Erythroblast (primary cell): Measurements from ENCODE around the gene TMEM179.

Experiments
- DNase-seq, 2 experiments: peaks; one replicate each; lab custom pipeline; 2025; lab: John Stamatoyannopoulos, UW
- GATA1 ChIP-seq: IDR thresholded peaks from 2 replicates; pipeline ENCODE4 v1.6.1; 2011; ENCODE audit warnings: low read depth, mild to moderate bottlenecking, control low read depth, low read length, moderate library complexity
- POLR2A ChIP-seq: IDR thresholded peaks from 2 replicates; pipeline ENCODE4 v1.6.1; 2011; ENCODE audit warnings: mild to moderate bottlenecking, low read length

Gene TMEM179

GRCh38 chr14:104599446-104599845 lies 5.1 kb downstream of the TMEM179 start:
- no peak for DNase-seq
- no peak for TF ChIP-seq GATA1
- no peak for TF ChIP-seq POLR2A

GRCh38 chr14:104598910-104599273 lies 5.7 kb downstream of the TMEM179 start:
- DNase-seq: no peak
- TF ChIP-seq GATA1: no peak
- TF ChIP-seq POLR2A: no peak

DNA sequence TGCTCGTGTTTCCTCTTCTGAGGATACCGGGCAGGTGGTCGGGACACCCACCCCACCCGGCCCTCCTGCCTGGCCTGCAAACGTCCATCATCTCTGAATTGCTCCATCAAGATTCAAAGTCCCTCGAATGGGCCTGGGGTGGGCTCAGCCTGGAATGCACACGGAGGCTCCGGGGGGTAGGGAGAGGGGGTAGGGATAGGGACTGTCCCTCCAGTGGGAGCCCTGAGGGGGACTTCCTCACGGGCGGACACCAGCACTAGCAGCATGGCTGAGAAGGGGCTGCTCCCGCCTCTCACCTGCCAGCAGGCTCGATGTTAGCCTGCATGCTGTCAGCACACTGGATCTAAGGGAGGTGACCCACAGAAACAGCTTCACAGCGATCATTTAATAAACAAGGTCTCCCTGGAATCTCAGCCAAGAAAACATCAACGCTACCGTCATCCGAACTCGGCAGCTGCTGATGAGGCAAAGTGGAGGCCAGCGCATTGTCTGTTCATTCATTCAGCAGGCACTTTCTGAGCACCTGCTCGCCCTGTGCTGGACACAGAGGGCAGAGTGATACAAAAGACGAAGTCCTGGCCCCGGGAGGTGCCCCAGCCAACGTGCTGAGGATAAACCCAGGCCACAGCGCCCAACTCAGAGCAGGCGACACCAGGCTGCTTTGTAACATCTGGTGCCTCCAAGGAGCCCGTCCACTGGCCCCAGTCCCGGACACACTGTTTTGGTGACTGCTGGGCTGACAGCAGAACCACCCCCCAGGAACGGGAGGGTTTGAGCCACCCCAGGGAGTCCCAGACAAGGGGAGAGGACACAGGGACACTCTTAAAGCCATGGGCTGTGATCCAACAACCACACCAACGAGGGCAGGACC lies 6.3 kb downstream of the TMEM179 start:
- no peak for DNase-seq
- TF ChIP-seq GATA1 (no peak), POLR2A (no peak)

DNA sequence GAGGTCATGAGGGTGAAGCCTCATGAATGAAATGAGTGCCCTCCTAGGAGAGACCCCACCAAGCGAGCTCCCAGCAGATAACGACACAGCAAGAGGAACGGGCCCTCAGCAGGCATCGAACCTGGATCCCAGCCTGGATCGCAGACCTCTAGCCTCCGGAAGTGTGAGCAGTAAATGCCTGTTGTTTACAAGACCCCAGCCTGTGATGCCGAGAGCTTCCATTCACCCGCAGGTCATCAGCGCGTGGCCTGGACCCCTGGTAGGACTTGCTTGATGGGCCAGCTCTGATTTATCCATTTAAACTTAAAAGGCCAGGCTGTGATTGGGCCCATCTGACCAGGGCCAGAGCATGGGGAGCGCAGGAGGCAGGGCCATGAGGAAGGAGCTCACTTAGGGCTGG lies 7.0 kb downstream of the TMEM179 start:
- no peak for TF ChIP-seq POLR2A
- TF ChIP-seq GATA1: no peak
- DNase-seq: no peak

GRCh38 chr14:104596927-104597351 lies 7.6 kb downstream of the TMEM179 start:
- TF ChIP-seq POLR2A (no peak), GATA1 (no peak)
- no peak for DNase-seq

DNA sequence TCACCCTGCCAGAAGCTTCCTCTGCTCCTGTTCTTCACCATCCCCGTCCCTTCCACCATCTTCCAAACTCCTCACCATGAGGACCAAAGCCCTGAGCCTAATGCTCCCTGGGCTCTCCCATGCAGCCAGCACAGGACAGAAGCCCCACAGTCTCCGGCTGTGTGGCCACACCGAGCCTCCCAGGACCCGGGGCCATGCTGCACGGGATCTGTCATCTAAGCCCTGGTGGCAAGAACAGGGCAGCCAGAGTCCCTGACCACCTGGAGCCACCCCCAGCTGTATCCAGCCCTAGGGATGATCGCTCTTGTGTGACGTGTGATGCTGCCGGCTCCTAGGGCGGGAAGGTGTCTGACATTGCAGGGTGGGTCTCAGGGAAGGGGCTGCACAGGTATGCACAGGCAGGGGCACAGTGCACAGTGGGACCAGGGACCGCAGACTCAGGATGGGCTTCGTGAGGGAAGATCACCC lies 8.1 kb downstream of the TMEM179 start:
- TF ChIP-seq GATA1 (no peak), POLR2A (no peak)

GRCh38 chr14:104595911-104596450 lies 8.6 kb downstream of the TMEM179 start:
- no peak for TF ChIP-seq POLR2A
- TF ChIP-seq GATA1: no peak
- DNase-seq: no peak

More for the DNA sequence above, 8.1 kb downstream of the TMEM179 start:
- no peak for DNase-seq

DNA sequence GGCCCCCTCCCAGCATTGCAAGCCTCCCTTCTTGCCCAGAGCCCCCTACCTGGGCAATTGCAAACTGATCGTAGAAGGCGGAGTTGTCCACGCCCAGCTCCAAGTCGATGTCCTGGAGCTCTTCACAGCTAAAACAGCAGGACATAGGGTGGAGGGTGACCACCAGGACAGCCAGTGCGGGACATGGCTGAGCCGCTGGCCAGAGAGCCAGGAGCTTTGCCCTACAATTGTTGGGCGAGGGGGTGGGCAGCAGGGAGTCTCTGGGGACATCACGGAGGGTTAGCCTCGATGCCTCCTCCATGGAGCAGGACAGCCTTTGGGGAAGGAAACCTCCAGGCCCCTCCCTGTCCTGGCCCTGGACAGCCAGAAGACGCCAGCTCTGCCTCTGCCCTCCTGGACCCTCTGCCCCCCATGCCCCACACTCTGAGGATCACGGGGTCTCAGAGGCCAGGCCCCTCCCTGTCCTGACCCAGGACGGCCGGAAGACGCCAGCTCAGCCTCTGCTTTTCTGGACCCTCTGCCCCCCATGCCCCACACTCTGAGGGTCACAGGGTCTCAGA lies 9.4 kb downstream of the TMEM179 start:
- no peak for DNase-seq
- no peak for TF ChIP-seq GATA1

DNA sequence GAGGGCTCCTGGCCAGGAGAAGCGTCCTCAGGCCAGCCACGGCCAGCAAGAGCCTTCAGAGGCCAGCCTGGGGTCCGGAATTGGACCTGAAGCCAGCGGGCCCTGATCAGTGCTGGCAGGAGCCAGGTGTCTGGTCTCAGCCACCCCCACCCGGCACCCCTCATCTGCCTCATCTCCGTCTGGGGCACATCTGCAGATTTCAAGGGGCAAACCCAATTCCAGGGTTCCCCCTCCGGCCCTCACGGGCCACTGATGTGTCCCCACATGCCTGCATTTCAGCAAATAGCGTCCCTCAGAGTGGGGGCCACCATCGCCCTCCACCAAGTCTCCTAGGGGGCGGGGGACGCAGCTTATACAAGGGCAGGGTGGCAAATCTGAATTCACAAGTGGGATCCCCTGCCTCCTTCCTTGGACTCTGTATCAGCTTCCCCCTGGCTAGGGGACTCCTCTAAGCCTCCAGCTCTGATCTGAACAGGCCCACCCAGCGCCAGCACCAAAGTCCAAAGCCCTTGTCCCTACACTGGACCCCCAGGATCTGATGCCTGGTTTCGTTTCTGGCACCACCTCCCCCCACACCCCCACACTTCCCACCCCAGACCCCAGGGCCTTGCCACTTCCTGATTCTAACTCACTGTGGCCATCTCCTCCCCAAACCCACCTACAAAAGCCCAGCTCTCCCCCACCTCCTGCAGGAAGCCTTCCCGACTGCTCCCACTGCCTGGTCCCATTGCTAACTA lies 10.1 kb downstream of the TMEM179 start:
- TF ChIP-seq GATA1 (no peak), POLR2A (no peak)
- DNase-seq: no peak

GRCh38 chr14:104593710-104594136 lies 10.8 kb downstream of the TMEM179 start:
- no peak for TF ChIP-seq GATA1
- DNase-seq: no peak

DNA sequence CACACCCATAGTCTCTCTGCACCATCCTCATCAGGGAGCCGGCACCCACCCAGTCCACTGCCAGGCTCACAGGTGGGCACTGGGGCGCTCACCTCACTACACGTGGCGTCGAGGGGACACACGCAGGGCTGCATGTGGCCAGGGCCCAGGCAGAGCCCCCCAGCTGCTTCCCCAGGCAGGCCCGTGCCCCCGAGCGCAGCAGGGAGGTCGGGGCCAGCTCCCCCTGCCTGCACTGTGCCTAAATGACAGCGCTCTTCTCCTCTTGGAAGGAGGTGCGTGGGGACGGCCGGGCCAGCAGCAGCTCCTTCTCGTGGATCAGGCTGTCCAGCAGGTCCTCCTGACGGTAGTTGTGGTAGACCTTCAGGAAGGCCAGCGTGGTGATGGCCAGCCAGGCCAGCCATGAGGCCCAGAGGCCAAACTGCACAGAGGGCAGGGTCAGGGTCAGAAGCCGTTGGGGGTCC lies 11.3 kb downstream of the TMEM179 start:
- no peak for DNase-seq
- no peak for TF ChIP-seq GATA1
- no peak for TF ChIP-seq POLR2A

- TF ChIP-seq POLR2A (no peak), GATA1 (no peak)
- DNase-seq: no peak
Measured at GRCh38 chr14:104592785-104593184, 11.8 kb downstream of the TMEM179 start.

- TF ChIP-seq POLR2A: no peak
- no peak for TF ChIP-seq GATA1
- no peak for DNase-seq
Measured at GRCh38 chr14:104592292-104592672, 12.3 kb downstream of the TMEM179 start.
